Measurements from ENCODE around the gene MAPKAPK2.

DNA sequence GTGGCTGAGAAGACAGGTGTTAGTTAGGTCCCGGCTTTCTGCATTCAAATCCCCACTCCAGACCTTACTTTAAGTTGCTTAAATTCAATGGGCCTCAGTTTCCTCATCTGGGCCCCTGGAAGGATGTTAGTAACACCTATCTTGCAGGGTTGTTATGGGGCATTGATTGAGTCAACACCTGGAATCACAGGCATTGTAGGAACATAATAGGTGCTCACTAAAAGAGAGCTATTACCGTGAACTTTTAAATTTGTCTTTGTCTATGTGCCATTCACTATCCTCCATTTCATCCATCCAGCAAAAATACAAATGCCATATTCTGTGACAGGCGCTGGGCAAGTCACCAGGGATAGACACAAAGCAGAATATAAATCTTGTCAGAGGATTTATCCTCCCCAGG lies 10.5 kb upstream of the MAPKAPK2 start:
- TF ChIP-seq POLR2AphosphoS5 (IDR thresholded peaks at IDR 0.05): no peak
- TF ChIP-seq POLR2A (IDR thresholded peaks at IDR 0.05): no peak
- TF ChIP-seq, protein P1, sequence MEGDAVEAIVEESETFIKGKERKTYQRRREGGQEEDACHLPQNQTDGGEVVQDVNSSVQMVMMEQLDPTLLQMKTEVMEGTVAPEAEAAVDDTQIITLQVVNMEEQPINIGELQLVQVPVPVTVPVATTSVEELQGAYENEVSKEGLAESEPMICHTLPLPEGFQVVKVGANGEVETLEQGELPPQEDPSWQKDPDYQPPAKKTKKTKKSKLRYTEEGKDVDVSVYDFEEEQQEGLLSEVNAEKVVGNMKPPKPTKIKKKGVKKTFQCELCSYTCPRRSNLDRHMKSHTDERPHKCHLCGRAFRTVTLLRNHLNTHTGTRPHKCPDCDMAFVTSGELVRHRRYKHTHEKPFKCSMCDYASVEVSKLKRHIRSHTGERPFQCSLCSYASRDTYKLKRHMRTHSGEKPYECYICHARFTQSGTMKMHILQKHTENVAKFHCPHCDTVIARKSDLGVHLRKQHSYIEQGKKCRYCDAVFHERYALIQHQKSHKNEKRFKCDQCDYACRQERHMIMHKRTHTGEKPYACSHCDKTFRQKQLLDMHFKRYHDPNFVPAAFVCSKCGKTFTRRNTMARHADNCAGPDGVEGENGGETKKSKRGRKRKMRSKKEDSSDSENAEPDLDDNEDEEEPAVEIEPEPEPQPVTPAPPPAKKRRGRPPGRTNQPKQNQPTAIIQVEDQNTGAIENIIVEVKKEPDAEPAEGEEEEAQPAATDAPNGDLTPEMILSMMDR (IDR thresholded peaks at IDR 0.05): no peak
- TF ChIP-seq EP300 (IDR thresholded peaks at IDR 0.05): no peak
